ENCODE data around the gene WBP2NL. TPM values are rescaled to one million over a fixed set of nuclear protein-coding genes. Genes with fewer than 3 reads are reported as not detected.

Gene WBP2NL
- total and polyA plus RNA-seq, 4 experiments from 2014 or later = 0.49 to 5.4 (median 2.1) TPM

DNA sequence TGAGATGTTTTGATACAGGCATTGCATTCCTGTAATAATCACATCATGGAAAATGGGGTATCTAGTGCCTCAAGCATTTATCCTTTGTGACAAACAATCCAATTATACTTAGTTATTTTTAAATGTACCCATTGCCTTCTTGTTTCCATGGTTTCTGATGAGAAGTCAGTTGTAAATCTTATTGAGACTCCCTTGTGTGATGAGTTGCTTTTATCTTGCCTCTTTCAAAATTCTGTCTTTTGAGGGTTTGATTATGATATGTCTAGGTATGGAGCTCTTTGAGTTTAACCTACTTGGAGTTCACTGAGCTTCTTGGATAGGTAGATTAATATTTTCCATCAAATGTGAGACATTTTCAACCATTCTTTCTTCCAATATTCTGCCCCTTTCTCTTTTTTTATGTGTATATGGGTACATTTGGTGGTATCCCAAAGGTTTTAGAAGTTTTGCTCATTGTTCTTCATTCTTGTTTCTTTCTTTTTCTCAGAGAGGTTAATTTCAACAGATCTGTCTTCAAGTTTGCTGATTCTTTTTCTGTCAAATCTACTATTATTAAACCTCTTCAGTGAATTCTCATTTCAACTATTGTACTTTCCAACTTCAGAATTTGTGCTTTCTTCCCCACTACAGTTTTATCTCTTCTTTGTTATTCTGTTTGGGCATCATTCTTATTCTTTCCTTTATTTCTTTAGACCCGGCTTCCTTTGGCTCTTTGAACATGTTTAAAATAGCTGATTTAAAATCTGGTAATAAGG lies 58.3 kb downstream of the WBP2NL start:
- Mint-ChIP-seq H3K27me3 (no peaks in the 10 kb centered on the region), H3K9me3 (peaks cover 0 to 17% (median 11%) of the 10 kb centered on the region in 8 donors), H3K4me3 (no peak overlapping the region), H3K27ac (no peak overlapping the region), H3K36me3 (peaks cover 26 to 41% of the 10 kb centered on the region in 2 donors), H3K4me1 (no peaks in the 10 kb centered on the region)
- H3K9me3 ChIP-seq (ENCODE audit: control insufficient read depth in 1 of 2, low read length in 2 of 2) = peaks cover 0 to 3% of the 10 kb centered on the region in 2 donors
- intact Hi-C loops (cut with micrococcal nuclease) = no loop called here
- H3K4me3 ChIP-seq (ENCODE audit: low read length in 2 of 2) = no peak overlapping the region
- ChIA-PET POLR2A (ENCODE audit: partially characterized antibody) (no interaction called here), CTCF (ENCODE audit: partially characterized antibody) (no interaction called here)
- no peaks in the 10 kb centered on the region for H3K4me1 ChIP-seq (ENCODE audit: insufficient read depth, low read length)
- DNase-seq = no peak
- H3K27me3 ChIP-seq (ENCODE audit: insufficient read depth, low read length) = no peaks in the 10 kb centered on the region
- peaks cover 25% of the 10 kb centered on the region for H3K36me3 ChIP-seq (ENCODE audit: insufficient read depth, low read length)
- no peak overlapping the region for H3K27ac ChIP-seq (ENCODE audit: low read depth, low read length)

DNA sequence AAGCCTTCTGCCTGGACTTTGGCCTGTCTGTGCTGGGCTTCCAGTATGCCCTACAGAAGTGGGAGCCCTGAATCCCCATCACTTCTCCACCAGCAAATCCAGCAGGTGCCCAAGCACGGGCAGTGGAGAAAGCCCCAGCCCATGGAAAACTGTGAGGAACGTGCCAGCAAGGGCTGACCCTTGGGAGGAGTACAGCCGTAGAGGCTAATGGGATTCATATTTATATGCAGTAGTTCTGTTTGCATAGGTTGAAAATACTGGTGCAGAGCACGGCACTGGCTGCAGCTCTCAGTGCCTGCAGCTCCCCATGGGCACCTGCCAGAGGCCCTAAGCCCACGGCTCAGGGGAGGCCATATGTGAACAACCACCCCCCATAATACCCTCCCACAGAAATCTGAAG lies 61.9 kb downstream of the WBP2NL start:
- intact Hi-C loops (cut with micrococcal nuclease) = no loop called here
- H3K9me3 Mint-ChIP-seq = peaks cover 0 to 17% (median 11%) of the 10 kb centered on the region in 8 donors
- no peaks in the 10 kb centered on the region for H3K4me1 ChIP-seq (ENCODE audit: insufficient read depth, low read length)
- DNase-seq = no peak
- no peaks in the 10 kb centered on the region for H3K27me3 Mint-ChIP-seq
- peaks cover 0 to 2% (median 0%) of the 10 kb centered on the region in 4 donors for H3K4me1 Mint-ChIP-seq
- H3K4me3 ChIP-seq (ENCODE audit: low read length in 2 of 2) = no peak overlapping the region
- no peak overlapping the region for H3K27ac Mint-ChIP-seq
- peaks cover 49 to 62% of the 10 kb centered on the region in 2 donors for H3K36me3 Mint-ChIP-seq
- no peak overlapping the region for H3K27ac ChIP-seq (ENCODE audit: low read depth, low read length)
- H3K9me3 ChIP-seq (ENCODE audit: control insufficient read depth in 1 of 2, low read length in 2 of 2) = peaks cover 0 to 3% of the 10 kb centered on the region in 2 donors
- H3K4me3 Mint-ChIP-seq = no peak overlapping the region
- H3K27me3 ChIP-seq (ENCODE audit: insufficient read depth, low read length) = no peaks in the 10 kb centered on the region
- ChIA-PET CTCF (ENCODE audit: partially characterized antibody) (no interaction called here), POLR2A (ENCODE audit: partially characterized antibody) (interaction anchor here (0.9 to 1.2 kb wide), 2 partner anchors 9 to 19 kb away, joined by 3 to 4 read pairs; partner anchors contain the start of gene SMDT1)
- H3K36me3 ChIP-seq (ENCODE audit: insufficient read depth, low read length) = peaks cover 37% of the 10 kb centered on the region

DNA sequence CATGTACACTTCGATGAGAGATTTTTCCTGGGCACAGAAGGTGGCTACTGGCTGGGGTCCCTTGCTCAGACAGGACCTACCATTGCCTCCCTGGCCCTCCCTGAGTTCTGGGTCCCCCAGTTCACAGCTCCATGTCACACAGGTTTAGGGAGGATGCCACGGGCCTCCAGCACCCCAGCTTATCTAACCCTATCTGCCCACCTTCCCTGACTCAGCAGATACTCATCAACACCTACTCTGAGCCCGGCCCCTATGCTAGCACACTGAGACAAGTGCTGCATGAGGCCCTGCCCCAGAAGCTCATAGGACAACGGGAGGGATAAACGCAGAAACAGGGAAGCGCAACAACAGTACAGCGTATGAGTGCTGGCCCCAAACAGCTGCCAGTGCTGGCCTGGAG lies 62.5 kb downstream of the WBP2NL start:
- Mint-ChIP-seq H3K36me3 (peaks cover 52 to 62% of the 10 kb centered on the region in 2 donors), H3K27ac (peak overlapping the region in 1 of 7 donors; percentile 4), H3K27me3 (no peaks in the 10 kb centered on the region), H3K4me1 (peaks cover 0 to 2% (median 0%) of the 10 kb centered on the region in 4 donors), H3K4me3 (no peak overlapping the region), H3K9me3 (peaks cover 0 to 16% (median 11%) of the 10 kb centered on the region in 8 donors)
- CTCF ChIA-PET (ENCODE audit: partially characterized antibody) = interaction anchor here (0.8 kb wide), 1 partner anchor 569 kb away, joined by 3 read pairs; no protein-coding TSS in a partner anchor
- H3K9me3 ChIP-seq (ENCODE audit: control insufficient read depth in 1 of 2, low read length in 2 of 2) = peaks cover 0 to 3% of the 10 kb centered on the region in 2 donors
- no peak overlapping the region for H3K27ac ChIP-seq (ENCODE audit: low read depth, low read length)
- intact Hi-C loops (cut with micrococcal nuclease) = no loop called here
- POLR2A ChIA-PET (ENCODE audit: partially characterized antibody) = interaction anchor here (0.9 to 1.2 kb wide), 2 partner anchors 9 to 18 kb away, joined by 3 to 4 read pairs; partner anchors contain the start of gene SMDT1
- H3K36me3 ChIP-seq (ENCODE audit: insufficient read depth, low read length) = peaks cover 38% of the 10 kb centered on the region
- H3K4me1 ChIP-seq (ENCODE audit: insufficient read depth, low read length) = no peaks in the 10 kb centered on the region
- no peak for DNase-seq
- no peak overlapping the region for H3K4me3 ChIP-seq (ENCODE audit: low read length in 2 of 2)
- no peaks in the 10 kb centered on the region for H3K27me3 ChIP-seq (ENCODE audit: insufficient read depth, low read length)

DNA sequence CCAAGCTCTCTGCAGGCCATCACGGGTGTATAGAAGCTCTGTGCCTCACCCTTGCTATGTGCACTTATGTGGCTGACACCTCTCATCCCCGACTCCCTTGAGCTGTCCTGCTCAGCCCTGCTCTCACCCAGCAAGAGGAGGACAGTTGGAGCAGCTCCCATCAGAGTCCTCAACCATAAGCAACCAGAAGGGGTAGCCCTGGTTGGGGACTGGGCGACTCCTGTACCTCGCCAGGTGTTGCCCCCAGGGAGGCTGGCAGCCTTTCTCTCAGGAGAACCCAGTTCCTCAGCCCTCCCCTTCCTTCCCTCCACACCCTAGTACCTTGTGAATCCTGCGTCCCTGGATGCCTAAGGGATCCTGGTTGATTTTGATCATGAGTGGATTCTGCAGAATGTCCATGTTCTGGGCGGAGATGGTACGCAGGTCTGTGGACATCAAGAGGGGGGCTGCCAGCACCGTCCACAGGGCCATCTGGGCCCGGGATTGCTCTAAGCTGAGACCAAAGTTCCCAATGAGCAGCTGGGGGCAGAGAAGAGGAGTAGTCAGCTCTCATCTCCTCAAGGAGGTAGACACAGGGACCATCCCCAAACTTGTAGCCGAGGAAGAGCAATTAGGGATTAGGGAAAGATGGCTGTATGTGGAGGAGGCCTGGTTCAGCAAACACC lies 64.0 kb downstream of the WBP2NL start:
- intact Hi-C loops (cut with micrococcal nuclease) = no loop called here
- no peak for DNase-seq
- ChIA-PET CTCF (ENCODE audit: partially characterized antibody) (interaction anchor here (1.0 kb wide), 1 partner anchor 29 kb away, joined by 3 read pairs; no protein-coding TSS in a partner anchor), POLR2A (ENCODE audit: partially characterized antibody) (interaction anchor here (1.7 kb wide), 1 partner anchor 63 kb away, joined by 4 read pairs; the partner anchor contains the start of gene WBP2NL)
- H3K27ac ChIP-seq (ENCODE audit: low read depth, low read length) = no peak overlapping the region
- no peaks in the 10 kb centered on the region for H3K27me3 ChIP-seq (ENCODE audit: insufficient read depth, low read length)
- Mint-ChIP-seq H3K27ac (no peak overlapping the region), H3K4me1 (peaks cover 0 to 5% (median 2%) of the 10 kb centered on the region in 4 donors), H3K9me3 (peaks cover 0 to 6% (median 1%) of the 10 kb centered on the region in 8 donors), H3K4me3 (no peak overlapping the region), H3K36me3 (peaks cover 55 to 58% of the 10 kb centered on the region in 2 donors), H3K27me3 (no peaks in the 10 kb centered on the region)
- no peaks in the 10 kb centered on the region for H3K4me1 ChIP-seq (ENCODE audit: insufficient read depth, low read length)
- H3K4me3 ChIP-seq (ENCODE audit: low read length in 2 of 2) = no peak overlapping the region
- H3K9me3 ChIP-seq (ENCODE audit: control insufficient read depth in 1 of 2, low read length in 2 of 2) = no peaks in the 10 kb centered on the region
- H3K36me3 ChIP-seq (ENCODE audit: insufficient read depth, low read length) = peaks cover 38% of the 10 kb centered on the region

DNA sequence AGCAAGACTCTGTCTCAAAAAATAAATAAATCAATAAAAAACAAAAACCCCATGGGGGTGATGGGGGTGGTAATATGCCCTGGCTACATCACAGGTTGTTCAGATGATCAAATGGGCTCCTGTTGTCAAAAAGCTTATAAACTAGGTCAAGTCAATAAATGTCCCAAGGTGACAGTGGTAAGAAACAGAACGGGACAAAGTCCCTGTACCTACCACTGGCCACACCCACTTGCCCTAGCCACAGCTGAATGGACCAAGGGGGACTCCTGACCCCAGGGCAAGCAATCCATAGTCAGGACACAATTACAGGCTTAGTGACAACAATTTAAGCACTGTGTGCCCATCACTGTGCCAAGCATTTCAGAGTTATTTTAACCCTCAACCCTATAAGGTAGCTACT lies 66.0 kb downstream of the WBP2NL start:
- Histone ChIP-seq H3K27ac (ENCODE audit: low read depth, low read length) (no peak overlapping the region), H3K4me1 (ENCODE audit: insufficient read depth, low read length) (peaks cover 3% of the 10 kb centered on the region), H3K4me3 (ENCODE audit: low read length in 2 of 2) (no peak overlapping the region), H3K27me3 (ENCODE audit: insufficient read depth, low read length) (no peaks in the 10 kb centered on the region), H3K9me3 (ENCODE audit: control insufficient read depth in 1 of 2, low read length in 2 of 2) (no peaks in the 10 kb centered on the region), H3K36me3 (ENCODE audit: insufficient read depth, low read length) (peaks cover 36% of the 10 kb centered on the region)
- ChIA-PET CTCF (ENCODE audit: partially characterized antibody) (no interaction called here), POLR2A (ENCODE audit: partially characterized antibody) (interaction anchor here (0.8 to 1.6 kb wide), 4 partner anchors 11 to 26 kb away, joined by 3 to 8 read pairs (median 6); partner anchors contain the start of genes NDUFA6 and SMDT1)
- H3K4me3 Mint-ChIP-seq = no peak overlapping the region
- intact Hi-C loops (cut with micrococcal nuclease) = no loop called here
- no peaks in the 10 kb centered on the region for H3K27me3 Mint-ChIP-seq
- peaks cover 2 to 17% (median 9%) of the 10 kb centered on the region in 4 donors for H3K4me1 Mint-ChIP-seq
- no peak for DNase-seq
- no peaks in the 10 kb centered on the region for H3K9me3 Mint-ChIP-seq
- peak overlapping the region in 1 of 7 donors; percentile 38 for H3K27ac Mint-ChIP-seq
- H3K36me3 Mint-ChIP-seq = peaks cover 43 to 57% of the 10 kb centered on the region in 2 donors

GRCh38 chr22:42065438-42066125 lies 67.0 kb downstream of the WBP2NL start:
- POLR2A ChIA-PET (ENCODE audit: partially characterized antibody) = interaction anchor here (0.8 to 1.6 kb wide), 4 partner anchors 10 to 25 kb away, joined by 3 to 8 read pairs (median 6); partner anchors contain the start of genes NDUFA6 and SMDT1
- no peaks in the 10 kb centered on the region for H3K27me3 ChIP-seq (ENCODE audit: insufficient read depth, low read length)
- Mint-ChIP-seq H3K27me3 (no peaks in the 10 kb centered on the region), H3K27ac (peak overlapping the region in 2 of 7 donors; percentile 27 to 42), H3K4me3 (no peak overlapping the region), H3K9me3 (no peaks in the 10 kb centered on the region), H3K4me1 (peaks cover 4 to 27% (median 14%) of the 10 kb centered on the region in 4 donors), H3K36me3 (peaks cover 35 to 52% of the 10 kb centered on the region in 2 donors)
- no peak overlapping the region for H3K4me3 ChIP-seq (ENCODE audit: low read length in 2 of 2)
- H3K4me1 ChIP-seq (ENCODE audit: insufficient read depth, low read length) = peaks cover 10% of the 10 kb centered on the region
- no peak overlapping the region for H3K27ac ChIP-seq (ENCODE audit: low read depth, low read length)
- peaks cover 27% of the 10 kb centered on the region for H3K36me3 ChIP-seq (ENCODE audit: insufficient read depth, low read length)
- no peak for DNase-seq
- CTCF ChIA-PET (ENCODE audit: partially characterized antibody) = no interaction called here
- intact Hi-C loops (cut with micrococcal nuclease) = no loop called here
- no peaks in the 10 kb centered on the region for H3K9me3 ChIP-seq (ENCODE audit: control insufficient read depth in 1 of 2, low read length in 2 of 2)
